OCI-LY1 (cell line): ENCODE results near the gene C2CD4B.

Source experiments
- H2AFZ ChIP-seq: fragments of 200-600 bp; sonication (generic), shearing (Covaris generic); 2 replicates; pipeline ENCODE4 v1.6.0; 2014; ENCODE audit warnings: antibody characterized with exemption, mild to moderate bottlenecking, low read length
- H3F3A ChIP-seq: fragments of 200-600 bp; sonication (generic), shearing (Covaris generic); 2 replicates; pipeline ENCODE4 v1.6.0; 2014; ENCODE audit warnings: mild to moderate bottlenecking, antibody characterized with exemption, low read length, moderate library complexity; ENCODE audit not compliant: insufficient read depth
- H3K27ac ChIP-seq: fragments of 200-600 bp; sonication (generic); 2 replicates; pipeline ENCODE4 v1.5.1; 2014; ENCODE audit warnings: low read length, mixed run types, mild to moderate bottlenecking, low read depth; ENCODE audit not compliant: poor library complexity, severe bottlenecking
- H3K27me3 ChIP-seq: fragments of 200-600 bp; sonication (generic); 2 replicates; pipeline ENCODE4 v1.6.0; 2014; ENCODE audit warnings: antibody characterized with exemption, mild to moderate bottlenecking, low read length, moderate library complexity; ENCODE audit not compliant: insufficient read depth
- H3K36me3 ChIP-seq: fragments of 200-600 bp; sonication (generic); 2 replicates; pipeline ENCODE4 v1.6.1; 2014; ENCODE audit warnings: mild to moderate bottlenecking, antibody characterized with exemption, low read length, moderate library complexity, mixed read lengths; ENCODE audit not compliant: insufficient read depth
- H3K4me1 ChIP-seq: fragments of 200-600 bp; sonication (generic); 2 replicates; pipeline ENCODE4 v1.5.1; 2014; ENCODE audit warnings: mild to moderate bottlenecking, low read length, moderate library complexity; ENCODE audit not compliant: insufficient read depth, severe bottlenecking
- H3K4me2 ChIP-seq: fragments of 200-600 bp; sonication (generic), shearing (Covaris generic); 2 replicates; pipeline ENCODE4 v1.6.1; 2014; ENCODE audit warnings: low read length
- H3K4me3 ChIP-seq: fragments of 200-600 bp; sonication (generic); 2 replicates; pipeline ENCODE4 v1.5.1; 2014; ENCODE audit warnings: low read length, low read depth, mild to moderate bottlenecking, mixed read lengths; ENCODE audit not compliant: poor library complexity, severe bottlenecking
- H3K79me2 ChIP-seq: fragments of 200-600 bp; shearing (Covaris generic); 2 replicates; pipeline ENCODE4 v1.6.1; 2016; ENCODE audit warnings: mixed run types, low read length, mixed read lengths; ENCODE audit not compliant: insufficient read depth
- H3K9ac ChIP-seq: fragments of 200-600 bp; sonication (generic), shearing (Covaris generic); 2 replicates; pipeline ENCODE4 v1.6.1; 2014; ENCODE audit warnings: mild to moderate bottlenecking, low read length, mixed read lengths
- H3K9me2 ChIP-seq: fragments of 200-600 bp; sonication (generic), shearing (Covaris generic); 2 replicates; pipeline ENCODE4 v1.6.1; 2014; ENCODE audit warnings: low read depth, mild to moderate bottlenecking, low read length, mixed read lengths
- H3K9me3 ChIP-seq: fragments of 200-600 bp; shearing (Covaris generic); 2 replicates; pipeline ENCODE4 v1.6.1; 2014; ENCODE audit warnings: low read length, mixed read lengths
- H4K20me1 ChIP-seq: fragments of 200-600 bp; sonication (generic), shearing (Covaris generic); 2 replicates; pipeline ENCODE4 v1.6.0; 2016; ENCODE audit warnings: mild to moderate bottlenecking, low read length; ENCODE audit not compliant: insufficient read depth
- EZH2 ChIP-seq: fragments of 200-600 bp; sonication (generic), shearing (Covaris generic); IDR thresholded peaks from 2 replicates; pipeline ENCODE4 v1.8.0; 2017; ENCODE audit warnings: borderline replicate concordance, mixed run types, mild to moderate bottlenecking, antibody characterized with exemption, low read length, moderate library complexity, mixed read lengths
- TF ChIP-seq, protein P1 (sequence below): fragments of 200-600 bp; sonication (generic), shearing (Covaris generic); IDR thresholded peaks from 2 replicates; pipeline ENCODE4 v1.5.1; 2017; ENCODE audit warnings: mild to moderate bottlenecking, antibody characterized with exemption, low read length, moderate library complexity, mixed read lengths

C2CD4B gene

DNA sequence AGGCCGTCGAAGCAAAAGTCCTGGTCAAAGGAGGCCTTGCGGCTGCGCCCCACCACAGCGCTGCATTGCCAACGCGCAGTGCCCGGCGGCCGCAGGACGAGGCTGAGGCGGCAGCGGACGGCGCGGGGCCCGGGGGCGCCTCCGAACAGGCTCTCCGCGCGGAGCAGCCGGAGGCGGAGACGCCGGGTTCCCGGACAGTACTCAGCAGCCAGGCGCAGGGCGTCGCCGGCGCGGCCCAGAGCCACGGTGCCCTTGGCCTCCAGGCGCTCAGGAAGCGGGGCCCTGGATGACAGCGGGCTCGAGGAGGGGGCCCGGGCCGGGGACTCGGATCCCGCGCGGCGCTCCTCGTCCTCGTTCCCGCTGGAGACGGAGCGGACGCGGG, 1.1 kb downstream of the C2CD4B start:
- H3K4me1 ChIP-seq, result no peaks in the 10 kb centered on the region
- no peak overlapping the region for H2AFZ ChIP-seq
- H3K36me3 ChIP-seq, result no peaks in the 10 kb centered on the region
- H4K20me1 ChIP-seq, result no peaks in the 10 kb centered on the region
- no peaks in the 10 kb centered on the region for H3K79me2 ChIP-seq
- H3K4me2 ChIP-seq, result no peak overlapping the region
- no peak overlapping the region for H3K9ac ChIP-seq
- no peak overlapping the region for H3K4me3 ChIP-seq
- no peaks in the 10 kb centered on the region for H3K9me2 ChIP-seq
- TF ChIP-seq EZH2, result no peak
- TF ChIP-seq, protein P1, sequence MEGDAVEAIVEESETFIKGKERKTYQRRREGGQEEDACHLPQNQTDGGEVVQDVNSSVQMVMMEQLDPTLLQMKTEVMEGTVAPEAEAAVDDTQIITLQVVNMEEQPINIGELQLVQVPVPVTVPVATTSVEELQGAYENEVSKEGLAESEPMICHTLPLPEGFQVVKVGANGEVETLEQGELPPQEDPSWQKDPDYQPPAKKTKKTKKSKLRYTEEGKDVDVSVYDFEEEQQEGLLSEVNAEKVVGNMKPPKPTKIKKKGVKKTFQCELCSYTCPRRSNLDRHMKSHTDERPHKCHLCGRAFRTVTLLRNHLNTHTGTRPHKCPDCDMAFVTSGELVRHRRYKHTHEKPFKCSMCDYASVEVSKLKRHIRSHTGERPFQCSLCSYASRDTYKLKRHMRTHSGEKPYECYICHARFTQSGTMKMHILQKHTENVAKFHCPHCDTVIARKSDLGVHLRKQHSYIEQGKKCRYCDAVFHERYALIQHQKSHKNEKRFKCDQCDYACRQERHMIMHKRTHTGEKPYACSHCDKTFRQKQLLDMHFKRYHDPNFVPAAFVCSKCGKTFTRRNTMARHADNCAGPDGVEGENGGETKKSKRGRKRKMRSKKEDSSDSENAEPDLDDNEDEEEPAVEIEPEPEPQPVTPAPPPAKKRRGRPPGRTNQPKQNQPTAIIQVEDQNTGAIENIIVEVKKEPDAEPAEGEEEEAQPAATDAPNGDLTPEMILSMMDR, result no peak
- H3K27ac ChIP-seq, result no peak overlapping the region
- H3K9me3 ChIP-seq, result no peaks in the 10 kb centered on the region
- no peaks in the 10 kb centered on the region for H3K27me3 ChIP-seq
- no peaks in the 10 kb centered on the region for H3F3A ChIP-seq

GRCh38 chr15:62163397-62164013, 1.6 kb downstream of the C2CD4B start:
- Histone ChIP-seq H3K9me3 (no peaks in the 10 kb centered on the region), H3K79me2 (no peaks in the 10 kb centered on the region), H3K36me3 (no peaks in the 10 kb centered on the region), H2AFZ (no peak overlapping the region), H3K27ac (no peak overlapping the region), H3K4me2 (no peak overlapping the region), H3K4me3 (no peak overlapping the region), H4K20me1 (no peaks in the 10 kb centered on the region), H3K9me2 (no peaks in the 10 kb centered on the region), H3K27me3 (no peaks in the 10 kb centered on the region), H3K9ac (no peak overlapping the region), H3F3A (no peaks in the 10 kb centered on the region), H3K4me1 (no peaks in the 10 kb centered on the region)
- TF ChIP-seq EZH2, result no peak
- TF ChIP-seq, protein P1, result no peak

DNA sequence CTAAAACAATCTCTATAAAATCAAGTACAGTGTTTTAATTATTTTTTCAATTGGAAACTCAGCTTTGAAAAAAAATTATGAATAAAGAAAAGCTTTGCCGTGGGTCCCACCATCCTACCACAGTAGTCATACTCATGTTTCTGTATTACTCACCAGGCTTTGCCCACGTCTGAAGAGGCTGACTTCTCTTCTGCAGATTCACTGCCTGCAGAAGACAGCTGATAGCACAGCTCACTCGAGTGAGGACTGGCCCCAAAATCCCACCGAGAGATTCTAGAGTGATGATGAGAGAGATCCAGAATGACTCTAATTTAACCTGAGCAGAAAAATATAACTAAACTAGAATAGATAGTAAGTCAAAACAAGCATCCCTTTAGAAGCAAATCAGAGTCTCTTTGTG, 11.9 kb downstream of the C2CD4B start:
- H3K27ac ChIP-seq, result no peak overlapping the region
- no peaks in the 10 kb centered on the region for H3K36me3 ChIP-seq
- no peak for TF ChIP-seq EZH2
- TF ChIP-seq, protein P1, result no peak
- no peaks in the 10 kb centered on the region for H3K4me1 ChIP-seq
- no peaks in the 10 kb centered on the region for H3K9me2 ChIP-seq
- no peaks in the 10 kb centered on the region for H3K79me2 ChIP-seq
- no peaks in the 10 kb centered on the region for H3F3A ChIP-seq
- no peak overlapping the region for H2AFZ ChIP-seq
- no peak overlapping the region for H3K4me2 ChIP-seq
- H3K9ac ChIP-seq, result no peak overlapping the region
- no peaks in the 10 kb centered on the region for H4K20me1 ChIP-seq
- 0 out of 2 replicates have a peak, but pooled peaks cover 5% of the 10 kb centered on the region for H3K27me3 ChIP-seq
- H3K4me3 ChIP-seq, result no peak overlapping the region
- H3K9me3 ChIP-seq, result peaks cover 3% of the 10 kb centered on the region; the same call in 1 of the 2 replicates
